M059J (cell line): ENCODE measurements around the gene CWC25. TPM values are rescaled to one million over a fixed set of nuclear protein-coding genes. Genes with fewer than 3 reads are reported as not detected.
"Not testable (repeated sequence)": the region's sequence is repeated elsewhere in the genome, so short reads cannot be mapped to it uniquely, and the experiment has no call there.

Experiments
- DNase-seq: peaks from one replicate; pipeline ENCODE4 v3.0.0-alpha.2; 2012; ENCODE audit warnings: low read depth
- total RNA-seq: library from RNA; depleted of rRNA; stranded (reverse); fragments of >200 nt; shearing (Covaris generic); gene quantifications from 2 replicates; pipeline ENCODE4 v1.2.3, GENCODE V29; 2014; rRNA removed

CWC25 gene
- total RNA-seq, 1 experiment from 2014 or later, result 8.9 TPM

GRCh38 chr17:38789185-38789584, 35.9 kb downstream of the CWC25 start:
- DNase-seq, result peak; percentile 34

DNA sequence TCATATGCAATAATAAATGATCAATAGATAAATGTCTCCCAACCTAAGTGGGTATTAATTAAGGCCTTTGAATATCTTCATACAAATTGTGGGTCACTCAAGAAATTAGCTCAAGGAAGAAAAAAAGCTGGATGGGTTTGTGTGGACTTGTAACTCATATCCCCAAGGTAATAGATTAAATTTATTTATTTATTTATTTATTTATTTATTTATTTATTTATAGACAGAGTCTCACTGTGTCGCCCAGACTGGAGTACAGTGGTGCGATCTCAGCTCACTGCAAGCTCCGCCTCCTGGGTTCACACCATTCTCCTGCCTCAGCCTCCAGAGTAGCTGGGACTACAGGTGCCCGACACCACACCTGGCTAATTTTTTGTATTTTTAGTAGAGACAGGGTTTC, 37.1 kb downstream of the CWC25 start:
- not testable (repeated sequence) for DNase-seq

DNA sequence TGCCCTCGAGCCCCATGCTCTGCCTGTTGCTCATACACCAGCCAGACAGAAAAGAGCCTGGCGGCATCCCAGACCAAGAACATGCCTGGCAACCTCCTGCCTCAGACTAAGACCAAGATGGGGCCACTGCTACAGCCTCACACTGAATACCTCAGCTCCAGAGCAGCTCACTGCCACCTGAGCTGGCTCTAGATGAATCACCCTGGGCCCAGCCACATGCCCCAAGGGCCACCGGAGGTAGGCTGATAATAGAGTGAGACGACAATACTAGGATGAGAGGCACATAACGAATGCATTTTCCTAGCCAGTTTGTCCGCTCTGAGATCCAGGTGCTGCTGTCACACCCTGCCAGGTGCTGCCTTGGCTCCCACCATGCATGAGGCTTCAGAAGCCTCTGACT, 38.7 kb downstream of the CWC25 start:
- peak; percentile 34 for DNase-seq

- no peak for DNase-seq
Measured at GRCh38 chr17:38783227-38783626, 41.9 kb downstream of the CWC25 start.

DNA sequence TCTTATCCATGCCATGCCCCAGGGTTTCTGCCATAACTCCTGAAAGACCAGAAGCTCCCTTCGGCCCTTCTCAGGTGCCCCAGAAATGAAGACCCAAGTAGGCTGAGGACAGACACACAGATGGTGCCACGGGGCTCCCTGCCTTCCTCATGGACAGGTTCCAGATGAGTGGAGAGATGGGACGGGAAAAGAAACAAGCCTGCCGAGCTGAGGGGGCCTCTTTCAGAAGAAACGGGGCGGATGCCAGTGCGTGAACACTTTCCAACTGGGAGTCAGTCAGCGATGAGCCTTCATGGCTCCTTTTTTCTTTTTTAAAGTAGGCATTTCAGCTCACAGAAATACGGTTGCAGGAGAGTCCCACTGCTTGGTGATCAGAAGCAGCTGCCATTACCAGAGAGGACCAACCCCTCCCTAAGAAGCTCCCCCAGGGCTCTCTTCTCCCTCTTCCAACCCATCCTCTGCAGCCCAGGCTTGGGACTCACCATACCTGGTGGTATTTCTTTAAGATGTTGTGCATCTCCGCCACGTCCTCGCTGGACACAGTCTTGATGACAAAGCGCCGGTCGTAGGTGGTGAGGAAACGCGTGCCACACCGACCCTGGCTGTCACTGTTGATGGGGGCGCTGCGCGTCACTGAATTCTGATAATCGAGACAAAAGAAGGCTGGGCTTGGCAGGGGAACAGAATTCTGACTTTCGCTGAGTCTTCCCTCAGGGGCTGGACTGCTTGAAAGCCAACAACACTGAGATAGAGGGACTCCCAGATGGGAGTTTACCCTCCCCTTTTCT, 45.0 kb downstream of the CWC25 start:
- no peak for DNase-seq

DNA sequence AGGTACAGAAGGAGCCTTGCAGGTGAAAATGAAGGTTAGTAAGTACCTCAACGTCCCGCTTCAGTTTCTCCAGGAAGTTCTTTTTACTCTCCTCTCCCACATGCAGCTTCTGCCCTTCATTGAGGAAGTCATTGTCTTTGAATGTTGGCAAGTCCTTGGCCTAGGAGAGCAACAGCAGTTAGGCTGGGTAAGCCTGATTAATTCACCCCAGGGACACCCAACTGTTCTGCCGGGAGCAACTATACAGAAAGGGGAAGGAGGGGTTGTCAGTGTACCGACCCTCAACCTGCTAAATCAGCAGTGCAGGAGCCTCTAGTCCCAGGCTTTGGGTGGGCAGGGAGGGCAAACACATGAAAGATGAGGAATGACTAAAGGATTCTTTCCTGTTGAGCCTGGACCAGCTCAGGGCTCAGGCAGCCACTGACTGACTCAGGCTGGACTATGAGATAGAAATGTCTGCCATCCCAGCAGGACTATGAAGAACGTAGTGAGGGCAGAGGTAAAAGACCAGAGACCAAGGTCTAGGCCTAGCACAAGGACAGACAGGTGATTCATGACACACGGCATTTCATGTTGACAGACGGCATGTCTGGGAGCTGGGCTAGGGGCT, 47.4 kb downstream of the CWC25 start:
- no peak for DNase-seq

DNA sequence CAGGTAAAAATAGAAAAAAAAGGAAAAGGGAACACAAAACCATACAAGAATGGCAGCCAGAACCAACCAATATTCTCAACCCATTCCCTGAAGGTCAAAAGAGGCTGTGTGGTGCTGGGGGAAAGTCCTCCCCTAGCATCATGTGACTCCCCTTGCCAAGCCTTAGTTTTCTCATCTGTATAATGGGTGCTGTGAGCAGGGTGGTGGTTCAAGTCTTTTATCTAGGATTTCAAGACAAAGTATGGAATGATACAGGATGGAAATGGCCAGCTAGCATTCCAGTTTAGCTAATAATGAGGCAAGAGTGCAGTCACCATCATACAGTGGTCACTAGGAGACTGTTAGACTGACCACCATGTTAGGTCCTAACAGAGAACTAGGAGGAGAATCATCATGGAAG, 51.9 kb downstream of the CWC25 start:
- no peak for DNase-seq

DNA sequence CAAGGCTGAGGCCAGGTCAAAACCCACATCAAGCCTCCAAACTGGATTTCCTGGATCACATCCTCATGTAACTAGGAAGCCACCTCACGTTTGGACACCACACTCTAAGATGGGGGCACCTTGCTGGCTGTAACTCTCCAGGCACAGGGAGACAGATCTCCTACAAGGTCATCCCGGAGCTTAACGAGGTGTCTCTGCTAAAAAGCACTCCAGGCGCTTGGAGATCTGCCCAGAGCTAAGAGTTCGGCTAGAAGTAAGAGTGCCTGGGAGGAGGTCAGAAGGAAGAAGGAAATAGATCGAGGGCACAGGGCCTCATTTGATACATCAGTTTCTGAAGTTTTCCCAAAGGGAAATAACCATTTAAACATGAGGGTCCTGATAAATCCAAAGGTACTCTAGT, 56.7 kb downstream of the CWC25 start:
- no peak for DNase-seq

- no peak for DNase-seq
Measured at GRCh38 chr17:38766341-38766740, 58.8 kb downstream of the CWC25 start.

GRCh38 chr17:38762231-38762630, 62.9 kb downstream of the CWC25 start:
- no peak for DNase-seq

DNA sequence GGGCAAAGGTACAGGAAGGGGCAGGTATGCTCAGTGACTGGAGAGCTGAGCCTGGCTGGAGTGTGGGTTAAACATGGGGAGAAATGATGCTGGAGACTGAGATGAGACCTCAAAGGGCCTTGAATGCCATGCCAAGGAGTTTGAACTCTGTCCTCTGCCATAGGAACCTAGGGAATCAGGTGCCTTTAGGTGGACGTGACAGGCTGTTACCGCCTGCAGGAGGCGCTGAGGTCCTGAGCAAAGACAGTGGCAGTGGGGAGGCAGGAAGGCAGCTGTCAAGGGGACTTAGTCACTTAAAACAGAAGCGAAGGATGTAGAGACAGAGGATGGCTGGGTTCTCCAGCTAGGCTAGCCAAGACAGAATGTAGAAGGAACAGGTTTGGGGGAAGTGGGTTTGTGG, 63.5 kb downstream of the CWC25 start:
- peak; percentile 28 for DNase-seq

DNA sequence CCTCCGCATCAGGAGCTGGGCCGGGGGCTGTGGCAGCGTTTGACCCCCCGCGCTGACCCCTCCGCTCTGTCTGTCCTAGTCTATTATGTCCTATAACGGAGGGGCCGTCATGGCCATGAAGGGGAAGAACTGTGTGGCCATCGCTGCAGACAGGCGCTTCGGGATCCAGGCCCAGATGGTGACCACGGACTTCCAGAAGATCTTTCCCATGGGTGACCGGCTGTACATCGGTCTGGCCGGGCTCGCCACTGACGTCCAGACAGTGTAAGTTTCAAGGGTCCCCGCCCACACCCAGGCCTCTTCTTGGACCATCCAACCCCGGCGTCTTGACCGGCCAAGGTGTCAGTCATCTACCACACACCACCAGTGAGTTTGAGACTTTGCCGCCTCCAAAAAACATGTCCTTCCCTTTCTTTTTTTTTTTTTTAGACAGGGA, 72.0 kb downstream of the CWC25 start:
- DNase-seq, result no peak

- peak; percentile 99 for DNase-seq
Measured at GRCh38 chr17:38752308-38753070, 72.6 kb downstream of the CWC25 start, which contains the start of gene PSMB3. Gene PSMB3 (plus strand): TSS chr17:38752741. CDS start chr17:38752827, 86 bp downstream.

- peak; percentile 84 for DNase-seq
Measured at GRCh38 chr17:38751808-38752307, 73.3 kb downstream of the CWC25 start.

- DNase-seq, result peak; percentile 46
Measured at GRCh38 chr17:38751144-38751807, 73.8 kb downstream of the CWC25 start.

Other genes starting within 250 kb of the CWC25 start
- gene SRCIN1, start 219.4 kb downstream of the CWC25 start, total RNA-seq, result not detected in 2 replicates
- gene EPOP, start 150.4 kb downstream of the CWC25 start, total RNA-seq, result 1.8 and 4.7 TPM in 2 replicates
- 9.7 and 17.0 TPM in 2 replicates for gene MLLT6, start 120.0 kb downstream of the CWC25 start, total RNA-seq
- gene CISD3, start 95.0 kb downstream of the CWC25 start, total RNA-seq, result 4.7 and 5.9 TPM in 2 replicates
- 3.2 and 5.0 TPM in 2 replicates for gene PCGF2, start 77.0 kb downstream of the CWC25 start, total RNA-seq
- gene PSMB3, start 72.6 kb downstream of the CWC25 start, total RNA-seq, result 410 and 440 TPM in 2 replicates
- 41.6 and 45.4 TPM in 2 replicates for gene PIP4K2B, start 25.8 kb downstream of the CWC25 start, total RNA-seq
- gene RPL23, start 28.4 kb upstream of the CWC25 start, total RNA-seq, result 716 and 785 TPM in 2 replicates
- gene LASP1, start 44.7 kb upstream of the CWC25 start, total RNA-seq, result 272 and 294 TPM in 2 replicates
- gene FBXO47, start 142.1 kb upstream of the CWC25 start, total RNA-seq, result not detected in 2 replicates